B cell (primary cell): Measurements from ENCODE around the gene SPAG7. TPM values are rescaled to one million over a fixed set of nuclear protein-coding genes. Genes with fewer than 3 reads are reported as not detected.

Experiments used
- ATAC-seq: fragments of 200-7000 bp; cut with Tn5 transposase; one replicate; pipeline ENCODE4 v1.10.0; 2021; ENCODE audit warnings: low read depth, mild to moderate bottlenecking, moderate number of reproducible peaks, moderate library complexity
- CTCF ChIA-PET: fragments of 350-600 bp; sonication (Branson Sonifier 250); formaldehyde crosslinking; loops from one replicate; lab custom pipeline; 2021; ENCODE audit warnings: antibody characterized with exemption, inconsistent platforms; lab: Charles Lee
- POLR2A ChIA-PET: fragments of 350-600 bp; sonication (Branson Sonifier 250); formaldehyde crosslinking; loops from one replicate; lab custom pipeline; 2021; ENCODE audit warnings: antibody characterized with exemption; lab: Charles Lee
- DNase-seq: peaks from one replicate; pipeline ENCODE4 v3.0.0; 2013
- H2AFZ ChIP-seq: 2 replicates; pipeline ENCODE4 v1.6.1; 2012; ENCODE audit warnings: mild to moderate bottlenecking, low read depth, low read length; ENCODE audit not compliant: insufficient read depth, poor library complexity, severe bottlenecking
- H3K27ac ChIP-seq, 2 donors: 1 replicate in 1 of 2; 2 replicates in 1 of 2; pipeline ENCODE4 v1.5.1; 2012 to 2013; ENCODE audit warnings: low read length in 2 of 2, mild to moderate bottlenecking in 2 of 2, moderate library complexity in 1 of 2
- H3K27me3 ChIP-seq, 4 experiments: fragments of 200-600 bp in 1 of 4; sonication (generic) in 1 of 4; replicated peaks in 1 of 4; 1 replicate in 2 of 4; 2 replicates in 2 of 4; pipeline versions ENCODE4 v1.6.1 to v1.7.0; 2013 to 2016; ENCODE audit warnings: low read length in 3 of 4, mild to moderate bottlenecking in 2 of 4, mixed read lengths in 1 of 4, moderate library complexity in 1 of 4; ENCODE audit not compliant: insufficient read depth in 4 of 4, control insufficient read depth in 3 of 4; ENCODE audit errors: control extremely low read depth in 1 of 4
- H3K36me3 ChIP-seq, 2 experiments: replicated peaks in 1 of 2; 1 replicate in 1 of 2; 2 replicates in 1 of 2; pipeline versions ENCODE4 v1.6.1 to v1.7.1; 2013; ENCODE audit warnings: low read length in 1 of 2; ENCODE audit not compliant: insufficient read depth in 2 of 2, control insufficient read depth in 1 of 2; ENCODE audit errors: control extremely low read depth in 1 of 2, extremely low read depth in 1 of 2
- H3K4me1 ChIP-seq, 2 donors: fragments of 200-600 bp in 1 of 2; sonication (generic) in 1 of 2; 1 replicate in 1 of 2; 2 replicates in 1 of 2; pipeline versions ENCODE4 v1.5.1 to v1.6.1; 2013 to 2017; ENCODE audit warnings: low read length in 2 of 2; ENCODE audit not compliant: control insufficient read depth in 2 of 2, insufficient read depth in 2 of 2
- H3K4me2 ChIP-seq: replicated peaks from 2 replicates; pipeline ENCODE3; 2012; ENCODE audit warnings: mild to moderate bottlenecking, low read depth, low read length; ENCODE audit not compliant: poor library complexity, severe bottlenecking
- H3K4me3 ChIP-seq, 5 experiments: fragments of 200-600 bp in 1 of 5; sonication (generic) in 1 of 5; 1 replicate in 3 of 5; 2 replicates in 2 of 5; pipeline versions ENCODE4 v1.5.1 to v1.7.0; 2011 to 2016; ENCODE audit warnings: low read length in 4 of 5, mild to moderate bottlenecking in 4 of 5, low read depth in 2 of 5, control low read depth in 1 of 5, moderate library complexity in 1 of 5; ENCODE audit not compliant: insufficient read depth in 1 of 5; ENCODE audit errors: control extremely low read depth in 1 of 5, extremely low read depth in 1 of 5
- H3K79me2 ChIP-seq: fragments of 200-600 bp; sonication (generic); one replicate; pipeline ENCODE4 v1.6.0; 2016; ENCODE audit warnings: low read length; ENCODE audit not compliant: control insufficient read depth, insufficient read depth
- H3K9ac ChIP-seq: fragments of 200-600 bp; sonication (generic); 2 replicates; pipeline ENCODE4 v1.6.1; 2017; ENCODE audit warnings: mild to moderate bottlenecking, low read length, moderate library complexity
- H3K9me3 ChIP-seq, 3 donors: one replicate each; pipeline versions ENCODE4 v1.6.1 to v1.7.1; 2013; ENCODE audit warnings: low read length in 2 of 3; ENCODE audit not compliant: control insufficient read depth in 2 of 3, insufficient read depth in 1 of 3; ENCODE audit errors: control extremely low read depth in 1 of 3
- H4K20me1 ChIP-seq: 2 replicates; pipeline ENCODE4 v1.6.0; 2012; ENCODE audit warnings: mild to moderate bottlenecking, low read length; ENCODE audit not compliant: insufficient read depth, control insufficient read depth, poor library complexity, severe bottlenecking
- H3K27ac Mint-ChIP-seq: one replicate; pipeline ENCODE4 v1.8.0; 2021; ENCODE audit warnings: mixed read lengths
- H3K27me3 Mint-ChIP-seq: one replicate; pipeline ENCODE4 v1.8.0; 2021; ENCODE audit warnings: mixed read lengths
- H3K4me1 Mint-ChIP-seq: one replicate; pipeline ENCODE4 v1.8.0; 2021; ENCODE audit warnings: mixed read lengths
- H3K4me3 Mint-ChIP-seq: one replicate; pipeline ENCODE4 v1.8.0; 2021; ENCODE audit warnings: mixed read lengths
- H3K9me3 Mint-ChIP-seq: one replicate; pipeline ENCODE4 v1.8.0; 2022; ENCODE audit warnings: mixed read lengths; ENCODE audit not compliant: insufficient read depth
- CTCF ChIP-seq: fragments of 200-600 bp; IDR thresholded peaks from one replicate; pipeline ENCODE4 v1.8.0; 2022; ENCODE audit warnings: antibody characterized with exemption, mild to moderate bottlenecking
- EZH2 ChIP-seq: IDR thresholded peaks from 2 replicates; pipeline ENCODE4 v1.6.1; 2012; ENCODE audit warnings: borderline replicate concordance, low read depth, mild to moderate bottlenecking, moderate library complexity, low read length; ENCODE audit not compliant: insufficient read depth, poor library complexity, severe bottlenecking
- WGBS: methylation state at CpG from one replicate; pipeline ENCODE4 v1.1.5; 2013; ENCODE audit warnings: missing lambda C conversion rate; ENCODE audit not compliant: insufficient coverage; 5-methylcytosine and 5-hydroxymethylcytosine counted together
- intact Hi-C: fragments of 100-400 bp; cut with micrococcal nuclease; formaldehyde crosslinking; loops from one replicate; pipeline ENCODE4 v1.10.0; 2022
- polyA plus RNA-seq: library from polyadenylated mRNA; depleted of rRNA; stranded (reverse); fragments of >200 nt; gene quantifications from 2 replicates; pipeline ENCODE4 v1.2.3, GENCODE V29; 2012
- total RNA-seq, 2 donors: library from RNA; stranded (reverse); fragments of 120-200 nt in 1 of 2; gene quantifications; 1 replicate in 1 of 2; 2 replicates in 1 of 2; pipeline versions ENCODE4 v1.2.3 to v1.2.4, GENCODE V29; 2013 to 2022

The SPAG7 gene
- total and polyA plus RNA-seq, 2 donors (not counting 1 experiment from before 2014, with no cell fraction given): 43.4 to 52.5 TPM

GRCh38 chr17:4965311-4965986 is 2.2 kb downstream of the SPAG7 start:
- no peak for ATAC-seq
- no peak overlapping the region for H3K4me3 ChIP-seq
- TF ChIP-seq CTCF (no peak), EZH2 (no peak)
- H3K9ac ChIP-seq: no peak overlapping the region
- no peaks in the 10 kb centered on the region for H3K9me3 ChIP-seq
- Mint-ChIP-seq H3K4me3 (peak overlapping the region; percentile 66), H3K27ac (peak overlapping the region; percentile 72), H3K4me1 (peaks cover 13% of the 10 kb centered on the region), H3K9me3 (no peaks in the 10 kb centered on the region), H3K27me3 (no peaks in the 10 kb centered on the region)
- H3K4me2 ChIP-seq: no peak overlapping the region
- intact Hi-C loops: loop anchor here (5.0 kb wide), 1 partner anchor 52 kb away; no protein-coding TSS in a partner anchor
- peaks cover 0 to 7% of the 10 kb centered on the region in 2 experiments for H3K36me3 ChIP-seq
- H2AFZ ChIP-seq: no peak overlapping the region
- no peaks in the 10 kb centered on the region for H4K20me1 ChIP-seq
- 98% methylated on average over 11 of the region's 15 CpGs for WGBS
- H3K4me1 ChIP-seq: peaks cover 17 to 22% of the 10 kb centered on the region in 2 donors
- CTCF ChIA-PET: interaction anchor here (0.8 to 2.8 kb wide), 7 partner anchors 14 to 65 kb away, joined by 3 to 24 read pairs (median 5); partner anchors contain the start of genes CAMTA2, PFN1, RNF167 and SLC25A11
- no peaks in the 10 kb centered on the region for H3K27me3 ChIP-seq
- POLR2A ChIA-PET: interaction anchor here (0.6 to 4.7 kb wide), 3 partner anchors 17 to 234 kb away, joined by 6 to 81 read pairs (median 25); partner anchors contain the start of genes PFN1, RNF167 and SLC25A11
- H3K27ac ChIP-seq: no peak overlapping the region
- no peak for DNase-seq
- peaks cover 26% of the 10 kb centered on the region for H3K79me2 ChIP-seq

GRCh38 chr17:4960279-4960922 is 7.2 kb downstream of the SPAG7 start:
- intact Hi-C loops: no loop called here
- Histone ChIP-seq H3K27me3 (no peaks in the 10 kb centered on the region), H3K9ac (no peak overlapping the region), H3K79me2 (peaks cover 8% of the 10 kb centered on the region), H3K4me1 (no peaks in the 10 kb centered on the region), H3K4me3 (no peak overlapping the region), H3K4me2 (no peak overlapping the region), H3K36me3 (peaks cover 0 to 21% of the 10 kb centered on the region in 2 experiments), H4K20me1 (no peaks in the 10 kb centered on the region), H3K9me3 (no peaks in the 10 kb centered on the region), H3K27ac (no peak overlapping the region), H2AFZ (no peak overlapping the region)
- H3K4me3 Mint-ChIP-seq: no peak overlapping the region
- TF ChIP-seq EZH2: no peak
- no peak for TF ChIP-seq CTCF
- DNase-seq (no peak), ATAC-seq (no peak)
- H3K4me1 Mint-ChIP-seq: peaks cover 3% of the 10 kb centered on the region
- no peaks in the 10 kb centered on the region for H3K9me3 Mint-ChIP-seq
- ChIA-PET CTCF (no interaction called here), POLR2A (interaction anchor here (1.3 kb wide), 1 partner anchor 56 kb away, joined by 3 read pairs; no protein-coding TSS in a partner anchor)
- 91% methylated on average over 4 of the region's 9 CpGs for WGBS
- no peak overlapping the region for H3K27ac Mint-ChIP-seq
- no peaks in the 10 kb centered on the region for H3K27me3 Mint-ChIP-seq
